Dermis blood vessel endothelial cell (primary cell): ENCODE measurements around the gene OTOS. TPM values are rescaled to one million over a fixed set of nuclear protein-coding genes. Genes with fewer than 3 reads are reported as not detected.
A peak's percentile ranks its signal among the peaks of the same experiment; 100 is the strongest.

Experiments used
- DNase-seq: peaks from one replicate; pipeline ENCODE4 v3.0.0; 2010
- total RNA-seq: library from RNA; depleted of rRNA; stranded (reverse); fragments of >200 nt; gene quantifications from 2 replicates; pipeline ENCODE4 v1.2.3, GENCODE V29; 2014

OTOS gene
- total RNA-seq, 1 donor from 2014 or later: not detected

GRCh38 chr2:240149943-240150784 lies 9.7 kb upstream of the OTOS start:
- DNase-seq: peak; percentile 58

- no peak for DNase-seq
These were observed 7.6 kb upstream of the OTOS start for GRCh38 chr2:240147911-240148587.

DNA sequence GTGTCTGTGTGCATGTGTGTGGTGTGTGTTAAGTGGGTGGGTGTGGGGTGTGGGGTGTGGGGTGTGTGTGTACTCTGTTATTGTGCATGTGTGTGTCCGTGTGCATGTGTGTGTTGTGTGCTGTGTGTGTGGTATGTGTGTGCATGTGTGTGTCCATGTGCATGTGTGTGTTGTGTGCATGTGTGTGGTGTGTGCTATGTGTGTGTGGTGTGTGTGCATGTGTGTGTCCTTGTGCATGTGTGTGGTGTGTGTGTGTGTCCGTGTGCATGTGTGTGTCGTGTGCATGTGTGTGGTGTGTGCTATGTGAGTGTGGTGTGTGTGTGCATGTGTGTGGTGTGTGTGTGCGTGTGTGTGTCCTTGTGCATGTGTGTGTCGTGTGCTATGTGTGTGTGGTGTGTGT lies 6.9 kb upstream of the OTOS start:
- DNase-seq: no peak

- no peak for DNase-seq
These were observed 6.3 kb upstream of the OTOS start for GRCh38 chr2:240146627-240147278.

GRCh38 chr2:240146141-240146561 lies 5.7 kb upstream of the OTOS start:
- no peak for DNase-seq

- DNase-seq: no peak
These were observed 5.0 kb upstream of the OTOS start for GRCh38 chr2:240145461-240145860.

DNA sequence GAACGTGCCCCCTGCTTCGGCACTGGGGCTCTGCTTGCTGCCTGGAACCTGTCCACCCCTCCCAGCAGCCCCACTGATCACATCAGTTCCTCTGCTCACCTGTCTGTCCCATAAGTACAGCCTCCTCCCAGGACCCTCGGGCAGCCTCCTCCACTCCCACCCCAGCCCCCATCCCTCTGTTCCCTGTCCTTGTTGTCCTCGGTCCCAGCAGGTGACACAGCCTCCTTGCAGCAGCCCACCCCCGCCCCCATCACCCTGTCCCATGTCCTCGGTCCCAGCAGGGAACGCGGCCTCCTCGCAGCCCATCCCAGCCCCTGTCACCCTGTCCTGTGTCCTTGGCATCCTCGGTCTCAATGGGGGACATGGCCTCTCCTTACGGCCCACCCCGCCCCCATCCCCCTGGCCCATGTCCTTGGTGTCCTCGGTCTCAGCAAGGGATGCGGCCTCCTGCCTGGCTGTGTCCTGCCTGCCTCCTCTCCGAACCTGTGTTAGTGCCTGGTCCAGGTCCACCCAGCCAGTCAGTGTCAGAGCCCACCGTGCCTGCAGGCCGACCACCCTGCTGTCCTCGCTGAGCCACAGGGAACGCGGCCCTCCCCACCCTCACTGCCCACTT lies 4.3 kb upstream of the OTOS start:
- no peak for DNase-seq

DNA sequence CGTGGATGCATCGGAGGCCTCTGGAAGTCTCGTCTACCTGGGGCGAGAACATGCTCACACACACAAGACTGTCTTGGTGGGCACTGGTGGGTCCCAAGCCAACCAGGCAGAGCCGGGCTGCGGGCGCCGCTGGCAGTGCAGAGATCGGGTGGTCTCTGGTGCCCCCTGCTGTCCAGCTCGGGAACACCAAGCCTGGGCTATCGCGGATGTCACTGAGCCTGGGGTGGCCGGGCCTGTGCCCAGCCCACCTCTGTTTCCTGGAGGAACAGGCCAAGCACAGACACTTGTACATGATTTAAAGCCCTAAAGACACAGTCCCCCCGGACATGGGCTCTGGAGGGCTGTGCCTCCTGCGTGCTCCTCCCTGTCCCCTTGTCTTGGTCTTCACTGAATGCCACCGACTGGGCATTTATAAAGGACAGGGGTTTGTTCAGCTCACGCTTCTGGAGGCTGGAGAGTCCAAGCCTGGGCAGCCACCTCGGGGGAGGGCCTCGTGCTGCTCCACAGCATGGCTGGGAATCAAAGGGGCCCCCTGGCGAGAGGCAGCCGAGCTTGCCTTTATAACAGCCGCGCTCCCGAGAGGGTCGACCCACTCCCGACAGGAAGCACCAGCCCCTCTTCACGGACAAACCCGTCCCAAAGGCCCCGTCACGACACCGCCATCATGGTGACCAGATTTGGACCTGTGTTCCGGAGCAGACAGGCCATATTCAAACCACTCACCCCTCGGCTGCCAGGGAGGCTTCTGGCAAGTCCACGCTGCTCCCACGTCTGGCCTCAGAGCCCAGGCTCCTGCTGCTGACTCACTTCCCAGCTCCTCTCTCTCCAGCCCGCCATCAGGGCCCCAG lies 3.6 kb upstream of the OTOS start:
- peak; percentile 74 for DNase-seq

GRCh38 chr2:240143276-240143675 lies 2.8 kb upstream of the OTOS start:
- DNase-seq: no peak

DNA sequence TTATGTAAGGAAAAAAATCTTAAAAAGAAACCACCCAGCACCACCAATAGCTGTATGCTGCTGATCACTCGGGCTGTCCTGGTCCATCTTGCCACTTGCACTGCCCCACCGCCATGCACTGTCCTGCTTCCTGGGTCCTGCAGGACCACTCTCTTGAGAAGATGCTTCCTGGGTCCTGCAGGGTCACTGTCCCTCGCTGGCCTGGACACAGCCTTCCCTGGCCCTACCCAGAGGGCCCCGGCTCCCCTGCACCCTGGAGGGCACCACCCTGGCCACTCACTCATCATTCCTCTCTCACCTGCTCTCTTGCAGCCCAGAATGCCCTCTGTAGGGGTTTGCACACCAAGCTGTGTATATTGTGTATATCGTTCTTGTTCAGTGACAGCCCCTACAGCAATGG lies 2.4 kb upstream of the OTOS start:
- DNase-seq: no peak

GRCh38 chr2:240142256-240142775 lies 1.9 kb upstream of the OTOS start:
- DNase-seq: no peak

- no peak for DNase-seq
These were observed 1.3 kb upstream of the OTOS start for GRCh38 chr2:240141736-240142135.

DNA sequence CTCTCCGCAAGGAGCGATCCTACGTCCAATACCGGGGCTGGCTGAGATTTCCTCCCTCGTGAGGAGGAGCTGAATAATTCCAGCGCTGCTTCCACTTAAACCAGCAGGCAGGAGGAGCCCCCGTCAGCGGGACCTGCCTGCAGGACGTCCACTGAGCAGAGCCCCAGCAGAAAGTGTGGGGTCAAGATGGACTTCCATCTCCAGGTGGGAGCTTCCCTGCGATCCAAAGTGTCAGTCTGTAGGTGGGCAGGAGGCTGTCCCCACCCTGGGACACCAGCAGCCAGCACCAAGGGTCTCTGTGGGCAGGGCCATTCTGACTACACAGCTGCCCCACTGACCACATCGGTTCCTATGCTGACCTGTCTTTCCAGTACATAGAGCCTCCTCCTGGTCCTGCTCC lies 462 bp upstream of the OTOS start:
- DNase-seq: no peak

DNA sequence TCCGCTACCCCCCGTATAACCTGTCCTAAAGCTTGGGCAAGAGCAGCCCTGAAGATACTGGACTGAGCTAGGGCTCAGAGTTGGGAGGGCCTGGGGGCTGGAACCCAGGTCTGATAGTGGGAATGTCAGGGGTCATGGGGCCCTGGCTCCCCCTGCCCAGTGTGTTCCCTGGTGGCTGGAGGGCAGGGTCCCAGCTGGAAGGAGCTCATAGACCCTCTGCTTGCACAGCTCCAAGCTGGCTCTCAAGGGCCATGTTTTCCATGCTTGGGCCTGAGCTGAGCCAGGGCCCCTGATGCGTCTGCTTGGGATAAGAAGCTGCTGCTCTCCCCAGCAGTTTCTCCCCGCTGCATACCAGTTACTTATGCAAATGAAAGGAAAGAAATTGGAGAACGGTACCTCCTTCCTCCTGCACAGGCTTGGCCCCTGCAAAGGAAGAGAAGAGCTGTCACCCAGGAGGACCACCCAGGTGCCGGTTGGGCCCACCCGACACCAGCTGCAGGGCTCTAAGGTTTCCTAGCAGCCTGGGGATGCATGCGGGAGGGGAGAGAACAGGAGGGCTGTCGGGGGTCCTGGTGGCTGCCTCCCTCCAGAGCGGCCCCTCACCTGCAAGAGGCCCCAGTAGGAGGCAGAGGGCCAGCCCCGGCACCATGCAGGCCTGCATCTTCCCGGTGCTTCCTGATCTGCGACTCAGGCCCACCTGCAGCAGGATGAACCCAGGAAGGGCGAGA lies 628 bp downstream of the OTOS start:
- DNase-seq: no peak

DNA sequence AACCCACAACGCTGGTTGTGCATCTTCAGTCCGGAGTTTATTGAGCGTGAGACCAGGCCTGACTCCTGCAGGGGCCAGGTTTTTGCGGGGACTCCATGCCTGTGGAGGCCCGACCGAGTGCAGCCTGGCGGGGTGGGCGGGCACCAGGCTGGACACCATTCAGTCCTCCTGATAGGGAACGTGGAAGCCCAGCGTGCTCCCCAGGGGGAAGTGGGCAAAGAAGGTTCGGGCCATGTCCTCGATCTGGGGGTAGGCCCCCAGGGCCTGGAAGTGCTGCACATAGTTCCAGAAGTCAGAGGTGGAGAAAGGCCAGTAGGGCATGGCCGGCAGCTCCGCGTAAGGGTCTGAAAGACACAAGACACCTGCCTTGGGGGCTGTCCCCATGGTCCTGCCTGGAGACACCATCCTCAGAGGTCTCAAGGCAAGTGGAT lies 1.4 kb downstream of the OTOS start:
- DNase-seq: no peak

DNA sequence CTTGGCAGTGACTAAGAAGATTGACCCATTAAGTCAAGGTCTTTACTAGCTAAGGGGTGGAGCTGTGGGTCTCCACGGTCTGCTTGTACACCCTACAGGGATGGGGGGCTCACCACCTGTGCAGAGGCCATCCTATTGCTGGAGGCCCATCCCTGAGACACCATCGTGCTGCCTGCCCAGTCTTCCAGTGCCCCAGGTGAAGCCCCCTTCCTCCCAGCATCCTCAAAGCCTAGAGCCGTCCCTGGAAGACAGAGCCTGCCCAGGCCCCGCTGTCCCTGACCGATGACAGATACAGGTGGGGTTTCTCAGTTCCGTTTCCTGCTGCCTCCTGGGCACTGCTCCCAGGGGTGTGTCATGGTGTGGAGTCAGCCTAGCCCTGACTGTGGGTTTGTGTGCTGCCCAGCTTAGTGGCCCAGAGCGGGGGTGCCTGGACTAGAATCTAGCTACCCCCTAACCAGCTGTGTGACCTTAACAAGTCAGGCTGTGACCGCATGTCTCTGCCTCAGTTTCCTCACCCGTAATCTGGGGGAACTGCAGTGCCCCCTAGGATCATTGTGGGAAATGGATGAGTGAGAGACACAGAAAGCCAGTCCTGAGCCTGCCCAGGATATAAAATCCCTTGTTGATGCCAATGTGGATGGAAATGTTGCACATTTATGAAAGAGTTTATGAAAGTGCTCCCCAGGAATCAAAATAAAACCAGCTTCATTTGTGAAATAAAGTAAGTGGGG lies 2.0 kb downstream of the OTOS start:
- DNase-seq: no peak

DNA sequence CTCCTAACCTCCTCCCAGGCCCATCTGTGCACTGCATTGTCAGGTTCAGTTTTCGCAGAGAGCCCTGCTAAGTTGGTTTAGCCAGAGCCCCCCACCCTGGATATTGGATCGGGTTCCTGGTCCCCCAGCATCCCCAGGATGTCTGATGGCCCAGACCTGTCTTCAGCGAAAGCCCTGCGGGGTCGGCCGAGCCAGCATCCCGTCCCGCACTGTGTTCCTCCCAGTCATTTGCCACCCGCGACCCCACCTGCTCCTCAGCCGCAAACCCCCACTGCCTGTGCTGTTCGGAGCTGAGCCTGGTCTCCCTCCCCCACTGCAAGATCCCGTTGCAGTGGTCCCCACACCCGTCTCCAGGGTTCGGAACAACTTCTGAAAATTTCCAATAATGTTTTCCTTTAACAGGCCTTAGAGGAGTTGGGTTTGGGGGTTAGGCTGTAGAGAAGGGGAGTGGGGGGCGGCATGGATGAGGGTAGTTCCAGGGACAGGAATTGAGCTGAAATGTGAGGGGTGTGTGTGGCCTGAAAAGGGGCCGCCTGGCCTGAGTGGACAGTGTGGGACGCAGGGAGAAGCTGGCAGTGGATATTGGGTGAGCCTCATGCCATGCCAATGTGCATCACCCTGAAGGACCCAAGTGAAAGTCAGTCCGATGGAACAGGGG lies 2.7 kb downstream of the OTOS start:
- DNase-seq: no peak

- no peak for DNase-seq
These were observed 3.7 kb downstream of the OTOS start for GRCh38 chr2:240136671-240137292.

GRCh38 chr2:240136013-240136670 lies 4.3 kb downstream of the OTOS start, which contains the start of gene COPS9:
TSS of gene COPS9 (minus strand) at chr2:240136305. CDS start at chr2:240136284, 21 bp downstream.
- DNase-seq: peak; percentile 94
